ENCODE measurements around the gene HPSE2. TPM values are rescaled to one million over a fixed set of nuclear protein-coding genes. Genes with fewer than 3 reads are reported as not detected.

The HPSE2 gene
- total RNA-seq, 1 donor from 2014 or later = not detected

- no peaks in the 10 kb centered on the region for H3K27me3 ChIP-seq (ENCODE audit: control insufficient read depth, insufficient read depth, low read length)
- no peak for TF ChIP-seq CTCF (IDR thresholded peaks at IDR 0.05; ENCODE audit: insufficient read depth, low read length, severe bottlenecking)
- no peak overlapping the region for H3K4me3 ChIP-seq (ENCODE audit: low read depth, low read length)
- DNase-seq (ENCODE audit: low read depth) (no peak), FAIRE-seq (no peak)
- H3K36me3 ChIP-seq (ENCODE audit: control insufficient read depth, insufficient read depth, low read length) = no peaks in the 10 kb centered on the region
These were observed 541.6 kb downstream of the HPSE2 start for GRCh38 chr10:98694014-98694413.

DNA sequence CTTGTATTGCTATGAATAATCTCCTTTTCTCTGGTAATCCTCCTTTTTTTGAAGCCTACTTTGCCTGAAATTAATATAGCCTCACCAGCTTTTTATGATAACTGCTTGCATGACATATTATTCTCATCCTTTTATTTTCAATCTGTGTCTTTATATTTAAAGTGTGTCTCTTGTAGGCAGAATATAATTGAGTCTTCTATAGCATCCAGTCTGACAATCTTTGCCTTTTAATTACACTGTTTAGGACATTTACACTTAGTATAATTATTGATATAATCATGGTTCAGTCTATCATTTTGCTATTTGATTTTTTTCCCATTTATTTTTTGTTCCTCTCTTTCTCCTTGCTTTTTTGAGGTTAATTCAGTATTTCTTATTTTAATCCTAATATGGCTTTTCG lies 548.0 kb downstream of the HPSE2 start:
- Histone ChIP-seq H3K36me3 (ENCODE audit: control insufficient read depth, insufficient read depth, low read length) (no peaks in the 10 kb centered on the region), H3K27me3 (ENCODE audit: control insufficient read depth, insufficient read depth, low read length) (no peaks in the 10 kb centered on the region), H3K4me3 (ENCODE audit: low read depth, low read length) (no peak overlapping the region)
- no peak for TF ChIP-seq CTCF (IDR thresholded peaks at IDR 0.05; ENCODE audit: insufficient read depth, low read length, severe bottlenecking)
- DNase-seq (ENCODE audit: low read depth) (no peak), FAIRE-seq (no peak)

DNA sequence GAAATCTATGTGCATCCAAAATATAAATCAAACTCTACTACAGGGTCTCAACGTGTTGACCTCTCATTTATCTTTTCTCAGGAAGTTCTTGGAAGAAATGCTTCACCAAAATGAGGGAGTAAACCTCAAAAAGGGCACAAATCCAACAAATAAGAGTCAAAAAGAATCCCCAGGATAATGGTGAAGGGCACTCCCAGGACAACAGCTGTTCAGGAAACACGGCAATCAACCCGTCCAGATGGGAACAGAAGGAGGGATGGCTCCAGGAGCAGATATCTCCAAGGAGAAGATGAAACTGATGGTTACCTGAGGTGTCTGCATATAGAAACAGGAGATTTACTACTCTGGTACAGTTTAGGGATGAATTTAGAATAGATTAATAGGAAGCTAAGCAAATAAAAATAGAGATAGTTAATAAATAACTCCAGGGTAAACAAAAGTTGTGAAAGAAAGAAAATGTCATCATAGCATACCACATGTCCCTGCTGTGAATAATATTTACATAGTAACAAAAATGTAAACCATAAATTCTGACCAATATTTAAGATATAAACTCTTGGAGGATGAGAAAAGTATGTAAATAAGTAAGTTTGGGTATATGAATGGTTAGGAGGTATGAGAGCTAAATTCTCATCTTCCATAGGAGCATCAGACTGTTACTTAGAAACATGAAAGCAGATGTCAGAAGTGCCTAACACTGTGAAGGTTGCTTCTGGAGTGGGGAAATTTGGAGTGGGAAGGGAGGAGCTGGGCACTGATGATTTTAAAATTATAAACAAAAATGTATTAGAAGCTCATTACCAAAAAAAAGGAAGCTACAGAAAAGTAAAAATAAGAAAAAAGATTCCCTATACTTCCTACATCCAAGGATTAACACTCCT lies 551.4 kb downstream of the HPSE2 start:
- Histone ChIP-seq H3K36me3 (ENCODE audit: control insufficient read depth, insufficient read depth, low read length) (no peaks in the 10 kb centered on the region), H3K27me3 (ENCODE audit: control insufficient read depth, insufficient read depth, low read length) (no peaks in the 10 kb centered on the region), H3K4me3 (ENCODE audit: low read depth, low read length) (no peak overlapping the region)
- no peak for DNase-seq (ENCODE audit: low read depth)
- no peak for FAIRE-seq
- TF ChIP-seq CTCF (IDR thresholded peaks at IDR 0.05; ENCODE audit: insufficient read depth, low read length, severe bottlenecking) = no peak

DNA sequence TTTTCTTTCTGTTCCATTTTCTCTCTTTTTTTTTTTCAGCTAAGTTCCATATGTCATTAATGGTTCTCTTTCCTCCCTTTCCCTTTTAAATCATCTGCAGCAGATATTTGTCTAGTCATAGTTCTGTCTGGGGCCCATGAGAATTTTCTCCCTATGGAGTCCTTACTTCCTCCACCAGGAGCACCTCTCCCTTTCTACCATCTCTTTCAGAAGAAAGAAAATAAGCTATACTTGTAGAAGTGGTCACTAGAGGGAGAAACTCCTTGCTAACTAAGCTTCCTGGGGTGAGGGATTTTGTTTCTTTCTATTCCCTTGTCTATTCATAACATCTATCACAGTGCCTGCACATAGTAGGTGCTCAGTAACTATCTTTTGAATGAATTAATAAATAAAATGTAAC lies 558.8 kb downstream of the HPSE2 start:
- no peak for TF ChIP-seq CTCF (IDR thresholded peaks at IDR 0.05; ENCODE audit: insufficient read depth, low read length, severe bottlenecking)
- no peak for FAIRE-seq
- DNase-seq (ENCODE audit: low read depth) = no peak
- Histone ChIP-seq H3K36me3 (ENCODE audit: control insufficient read depth, insufficient read depth, low read length) (no peaks in the 10 kb centered on the region), H3K4me3 (ENCODE audit: low read depth, low read length) (no peak overlapping the region), H3K27me3 (ENCODE audit: control insufficient read depth, insufficient read depth, low read length) (no peaks in the 10 kb centered on the region)

DNA sequence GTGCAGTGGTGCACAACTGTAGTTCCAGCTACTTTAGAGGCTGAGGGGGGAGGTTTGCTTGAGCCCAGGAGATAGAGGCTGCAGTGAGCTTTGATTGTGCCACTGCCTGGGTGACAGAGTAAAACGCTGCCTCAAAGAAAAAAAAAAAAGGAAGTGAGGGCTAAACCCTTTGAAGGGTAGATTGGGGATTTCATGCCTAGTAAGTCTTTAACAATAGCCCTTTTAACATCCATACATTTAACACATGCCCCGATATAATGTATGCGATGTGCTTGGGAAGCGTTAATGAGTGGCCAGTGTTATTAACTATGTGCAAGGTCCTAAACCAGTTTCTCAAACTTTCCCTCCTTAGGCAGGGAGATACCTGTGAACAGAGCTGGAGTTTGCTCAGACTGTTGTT lies 559.8 kb downstream of the HPSE2 start:
- Histone ChIP-seq H3K27me3 (ENCODE audit: control insufficient read depth, insufficient read depth, low read length) (no peaks in the 10 kb centered on the region), H3K36me3 (ENCODE audit: control insufficient read depth, insufficient read depth, low read length) (no peaks in the 10 kb centered on the region), H3K4me3 (ENCODE audit: low read depth, low read length) (no peak overlapping the region)
- no peak for TF ChIP-seq CTCF (IDR thresholded peaks at IDR 0.05; ENCODE audit: insufficient read depth, low read length, severe bottlenecking)
- FAIRE-seq = no peak
- no peak for DNase-seq (ENCODE audit: low read depth)

All from bronchial epithelial cell (primary cell).